Parathyroid adenoma (tissue), 2 donors: Measurements from ENCODE around the gene TLE2.
A peak's percentile ranks its signal among the peaks of the same experiment; 100 is the strongest.

Experiments used
- H2AFZ ChIP-seq: fragments of 300-600 bp; sonication (generic); one replicate; pipeline ENCODE4 v1.7.0; 2017; ENCODE audit warnings: antibody characterized with exemption, mild to moderate bottlenecking
- H3K27ac ChIP-seq: fragments of 300-600 bp; sonication (generic); one replicate; pipeline ENCODE4 v1.7.0; 2017
- H3K27me3 ChIP-seq: fragments of 300-600 bp; sonication (generic); one replicate; pipeline ENCODE4 v1.7.0; 2017; ENCODE audit warnings: low read length; ENCODE audit not compliant: control insufficient read depth, insufficient read depth
- H3K36me3 ChIP-seq: fragments of 300-600 bp; sonication (generic); one replicate; pipeline ENCODE4 v1.7.0; 2017; ENCODE audit warnings: low read length; ENCODE audit not compliant: control insufficient read depth, insufficient read depth
- H3K4me1 ChIP-seq: fragments of 300-600 bp; sonication (generic); one replicate; pipeline ENCODE4 v1.7.0; 2017; ENCODE audit warnings: control low read depth
- H3K4me2 ChIP-seq: fragments of 300-600 bp; sonication (generic); one replicate; pipeline ENCODE4 v1.7.0; 2017; ENCODE audit warnings: low read length
- H3K4me3 ChIP-seq: fragments of 300-600 bp; sonication (generic); one replicate; pipeline ENCODE4 v1.7.0; 2017; ENCODE audit warnings: low read depth, low read length
- H3K79me2 ChIP-seq: fragments of 300-600 bp; sonication (generic); one replicate; pipeline ENCODE4 v1.7.0; 2017; ENCODE audit warnings: control low read depth
- H3K9ac ChIP-seq: fragments of 300-600 bp; sonication (generic); one replicate; pipeline ENCODE4 v1.7.0; 2017; ENCODE audit warnings: mild to moderate bottlenecking
- H3K9me3 ChIP-seq: fragments of 300-600 bp; sonication (generic); one replicate; pipeline ENCODE4 v1.7.0; 2017; ENCODE audit warnings: low read length; ENCODE audit not compliant: control insufficient read depth
- TF ChIP-seq, protein P1 (sequence below): fragments of 300-600 bp; sonication (generic); IDR thresholded peaks from one replicate; pipeline ENCODE4 v1.7.0; 2017; ENCODE audit warnings: antibody characterized with exemption, mild to moderate bottlenecking
- donor health status: primary hyperparathyroidism.

TLE2 gene

DNA sequence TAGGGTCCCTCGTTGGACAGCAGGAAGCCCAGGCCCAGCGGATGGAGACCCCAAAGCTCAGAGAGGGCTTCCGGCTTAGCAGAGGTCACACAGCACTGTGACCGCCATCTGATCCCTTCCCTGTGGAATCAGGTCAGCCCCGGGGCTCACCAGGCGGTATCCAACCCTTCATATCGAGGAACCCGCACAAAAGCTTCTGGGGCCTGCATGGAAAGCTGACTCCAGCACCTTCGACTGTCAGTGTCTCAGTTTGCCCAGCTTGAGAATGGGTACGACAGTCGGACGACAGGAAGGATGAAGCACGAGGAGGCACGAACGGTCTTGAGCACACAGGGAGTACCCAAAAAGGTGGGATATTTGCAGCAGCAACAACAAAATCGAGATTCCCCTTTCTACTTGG is 30.6 kb upstream of the TLE2 start:
- no peak overlapping the region for H3K9ac ChIP-seq
- H3K27ac ChIP-seq = peak overlapping the region; percentile 36
- peaks cover 40% of the 10 kb centered on the region for H3K4me1 ChIP-seq
- TF ChIP-seq, protein P1, sequence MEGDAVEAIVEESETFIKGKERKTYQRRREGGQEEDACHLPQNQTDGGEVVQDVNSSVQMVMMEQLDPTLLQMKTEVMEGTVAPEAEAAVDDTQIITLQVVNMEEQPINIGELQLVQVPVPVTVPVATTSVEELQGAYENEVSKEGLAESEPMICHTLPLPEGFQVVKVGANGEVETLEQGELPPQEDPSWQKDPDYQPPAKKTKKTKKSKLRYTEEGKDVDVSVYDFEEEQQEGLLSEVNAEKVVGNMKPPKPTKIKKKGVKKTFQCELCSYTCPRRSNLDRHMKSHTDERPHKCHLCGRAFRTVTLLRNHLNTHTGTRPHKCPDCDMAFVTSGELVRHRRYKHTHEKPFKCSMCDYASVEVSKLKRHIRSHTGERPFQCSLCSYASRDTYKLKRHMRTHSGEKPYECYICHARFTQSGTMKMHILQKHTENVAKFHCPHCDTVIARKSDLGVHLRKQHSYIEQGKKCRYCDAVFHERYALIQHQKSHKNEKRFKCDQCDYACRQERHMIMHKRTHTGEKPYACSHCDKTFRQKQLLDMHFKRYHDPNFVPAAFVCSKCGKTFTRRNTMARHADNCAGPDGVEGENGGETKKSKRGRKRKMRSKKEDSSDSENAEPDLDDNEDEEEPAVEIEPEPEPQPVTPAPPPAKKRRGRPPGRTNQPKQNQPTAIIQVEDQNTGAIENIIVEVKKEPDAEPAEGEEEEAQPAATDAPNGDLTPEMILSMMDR = no peak
- H3K27me3 ChIP-seq = no peaks in the 10 kb centered on the region
- H3K36me3 ChIP-seq = no peaks in the 10 kb centered on the region
- H3K4me2 ChIP-seq = no peak overlapping the region
- H3K9me3 ChIP-seq = no peaks in the 10 kb centered on the region
- no peak overlapping the region for H3K4me3 ChIP-seq
- peaks cover 3% of the 10 kb centered on the region for H3K79me2 ChIP-seq
- no peak overlapping the region for H2AFZ ChIP-seq

DNA sequence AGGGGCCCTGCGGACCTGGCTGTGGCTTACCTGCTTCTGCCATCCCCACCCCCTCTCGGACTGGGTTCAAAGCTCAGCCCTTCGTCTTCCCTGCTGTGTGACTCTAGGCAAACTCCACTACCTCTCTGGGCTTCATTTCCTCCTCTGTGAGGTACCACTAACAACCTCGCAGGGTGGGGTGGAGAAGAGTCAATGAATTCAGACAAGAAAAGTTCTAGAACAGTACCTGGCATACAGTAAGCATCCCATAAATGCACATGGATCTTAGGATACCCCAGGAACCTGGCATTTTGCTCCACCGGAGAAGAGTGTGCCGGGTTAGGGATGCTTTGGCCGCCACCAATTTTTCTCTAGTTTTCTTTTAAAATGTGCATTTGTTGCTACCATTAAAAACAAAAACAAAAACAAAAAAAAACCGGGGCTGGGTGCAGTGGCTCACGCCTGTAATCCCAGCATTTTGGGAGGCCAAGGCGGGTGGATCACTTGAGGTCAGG is 29.8 kb upstream of the TLE2 start:
- no peak overlapping the region for H3K4me3 ChIP-seq

DNA sequence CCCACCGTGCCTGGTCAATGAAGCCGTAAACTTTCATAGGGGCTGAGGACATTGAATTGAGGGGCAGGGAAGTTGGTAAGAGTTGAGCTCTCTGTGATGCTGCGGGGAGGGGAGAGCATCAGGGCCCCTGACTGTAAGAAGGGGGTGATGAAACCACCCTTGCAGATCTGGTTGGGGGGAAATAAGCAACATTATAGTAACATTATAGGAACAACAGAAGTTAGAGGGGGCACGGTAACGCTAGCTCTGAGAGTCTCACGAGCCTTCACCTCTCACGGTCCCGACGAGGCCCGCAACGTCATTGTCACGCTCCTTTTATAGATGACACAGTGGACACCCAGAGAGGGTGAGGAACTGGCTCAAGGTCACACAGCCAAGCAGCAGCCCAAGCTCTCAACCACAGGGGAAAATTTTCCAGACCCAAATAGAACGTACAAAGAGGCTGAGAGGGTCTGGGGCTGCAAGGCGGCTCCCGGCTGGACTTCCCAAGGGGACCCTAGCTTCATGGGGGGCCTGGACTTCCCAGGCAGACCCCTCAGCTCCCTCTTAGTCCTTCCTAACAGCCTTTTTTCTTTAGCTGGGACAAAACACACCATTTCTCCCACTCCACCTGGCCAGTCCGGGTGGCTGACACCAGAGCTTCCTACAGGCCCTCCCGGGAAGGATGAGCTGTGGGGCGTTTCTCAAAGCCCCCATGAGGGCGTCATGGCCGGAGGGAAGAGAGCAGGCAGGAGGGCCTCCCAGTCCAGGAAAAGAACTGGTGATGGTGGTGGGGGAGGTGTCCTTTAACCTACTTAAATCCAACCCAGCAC is 29.1 kb upstream of the TLE2 start:
- H3K4me2 ChIP-seq = peak overlapping the region; percentile 29
- H3K36me3 ChIP-seq = no peaks in the 10 kb centered on the region
- no peaks in the 10 kb centered on the region for H3K27me3 ChIP-seq
- H3K79me2 ChIP-seq = peaks cover 3% of the 10 kb centered on the region
- no peaks in the 10 kb centered on the region for H3K9me3 ChIP-seq
- peak overlapping the region; percentile 93 for H3K27ac ChIP-seq
- H3K9ac ChIP-seq = peak overlapping the region; percentile 29
- H3K4me3 ChIP-seq = no peak overlapping the region
- no peak overlapping the region for H2AFZ ChIP-seq
- TF ChIP-seq, protein P1 = no peak
- peaks cover 39% of the 10 kb centered on the region for H3K4me1 ChIP-seq

More for the DNA sequence above, 29.8 kb upstream of the TLE2 start:
- H3K4me1 ChIP-seq = peaks cover 40% of the 10 kb centered on the region
- peak overlapping the region; percentile 29 for H3K9ac ChIP-seq
- no peak overlapping the region for H2AFZ ChIP-seq
- no peaks in the 10 kb centered on the region for H3K9me3 ChIP-seq
- H3K27ac ChIP-seq = peak overlapping the region; percentile 93
- no peak overlapping the region for H3K4me2 ChIP-seq
- peaks cover 3% of the 10 kb centered on the region for H3K79me2 ChIP-seq
- no peaks in the 10 kb centered on the region for H3K36me3 ChIP-seq
- TF ChIP-seq, protein P1 = no peak
- no peaks in the 10 kb centered on the region for H3K27me3 ChIP-seq

DNA sequence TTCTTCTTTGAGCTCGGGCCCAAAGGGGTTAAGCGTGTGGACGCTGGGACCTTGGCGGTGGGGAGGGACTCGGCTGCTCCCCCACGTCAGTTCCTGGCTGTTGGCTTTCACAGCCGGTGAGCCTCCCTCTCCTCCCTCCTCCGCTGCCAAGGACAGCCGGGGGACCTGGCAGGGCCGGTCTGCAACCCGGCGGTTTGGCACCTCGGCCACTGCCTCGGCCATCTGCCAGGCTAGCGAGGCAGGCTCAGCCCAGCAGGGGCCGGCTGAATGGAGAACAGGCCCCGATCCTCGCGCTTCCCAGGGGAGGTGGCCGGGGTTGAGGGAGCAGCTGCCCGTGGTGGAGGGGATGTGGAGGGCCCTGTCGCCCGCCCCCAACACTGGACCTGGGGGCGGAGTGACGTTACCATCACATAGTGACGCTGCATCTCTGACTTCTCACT is 28.2 kb upstream of the TLE2 start:
- peaks cover 3% of the 10 kb centered on the region for H3K79me2 ChIP-seq
- H3K9me3 ChIP-seq = no peaks in the 10 kb centered on the region
- TF ChIP-seq, protein P1 = no peak
- no peaks in the 10 kb centered on the region for H3K27me3 ChIP-seq
- peak overlapping the region; percentile 93 for H3K27ac ChIP-seq
- H3K4me3 ChIP-seq = peak overlapping the region; percentile 12
- peaks cover 43% of the 10 kb centered on the region for H3K4me1 ChIP-seq
- peak overlapping the region; percentile 51 for H2AFZ ChIP-seq
- H3K36me3 ChIP-seq = no peaks in the 10 kb centered on the region
- H3K9ac ChIP-seq = no peak overlapping the region
- H3K4me2 ChIP-seq = peak overlapping the region; percentile 29
